Measurements from ENCODE around the gene RAB8A.
A peak's percentile ranks its signal among the peaks of the same experiment; 100 is the strongest.
"Not testable (repeated sequence)": the region's sequence is repeated elsewhere in the genome, so short reads cannot be mapped to it uniquely, and the experiment has no call there.

Gene RAB8A

GRCh38 chr19:16078759-16079707 lies 32.7 kb upstream of the RAB8A start:
- TF ChIP-seq, protein P1, sequence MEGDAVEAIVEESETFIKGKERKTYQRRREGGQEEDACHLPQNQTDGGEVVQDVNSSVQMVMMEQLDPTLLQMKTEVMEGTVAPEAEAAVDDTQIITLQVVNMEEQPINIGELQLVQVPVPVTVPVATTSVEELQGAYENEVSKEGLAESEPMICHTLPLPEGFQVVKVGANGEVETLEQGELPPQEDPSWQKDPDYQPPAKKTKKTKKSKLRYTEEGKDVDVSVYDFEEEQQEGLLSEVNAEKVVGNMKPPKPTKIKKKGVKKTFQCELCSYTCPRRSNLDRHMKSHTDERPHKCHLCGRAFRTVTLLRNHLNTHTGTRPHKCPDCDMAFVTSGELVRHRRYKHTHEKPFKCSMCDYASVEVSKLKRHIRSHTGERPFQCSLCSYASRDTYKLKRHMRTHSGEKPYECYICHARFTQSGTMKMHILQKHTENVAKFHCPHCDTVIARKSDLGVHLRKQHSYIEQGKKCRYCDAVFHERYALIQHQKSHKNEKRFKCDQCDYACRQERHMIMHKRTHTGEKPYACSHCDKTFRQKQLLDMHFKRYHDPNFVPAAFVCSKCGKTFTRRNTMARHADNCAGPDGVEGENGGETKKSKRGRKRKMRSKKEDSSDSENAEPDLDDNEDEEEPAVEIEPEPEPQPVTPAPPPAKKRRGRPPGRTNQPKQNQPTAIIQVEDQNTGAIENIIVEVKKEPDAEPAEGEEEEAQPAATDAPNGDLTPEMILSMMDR (IDR thresholded peaks at IDR 0.05; ENCODE audit: low read depth, low read length, missing control alignments): no peak
- H3K4me3 ChIP-seq (ENCODE audit: low read depth, low read length): peak overlapping the region; percentile 77
- DNase-seq (ENCODE audit: low read depth): peak; percentile 92

DNA sequence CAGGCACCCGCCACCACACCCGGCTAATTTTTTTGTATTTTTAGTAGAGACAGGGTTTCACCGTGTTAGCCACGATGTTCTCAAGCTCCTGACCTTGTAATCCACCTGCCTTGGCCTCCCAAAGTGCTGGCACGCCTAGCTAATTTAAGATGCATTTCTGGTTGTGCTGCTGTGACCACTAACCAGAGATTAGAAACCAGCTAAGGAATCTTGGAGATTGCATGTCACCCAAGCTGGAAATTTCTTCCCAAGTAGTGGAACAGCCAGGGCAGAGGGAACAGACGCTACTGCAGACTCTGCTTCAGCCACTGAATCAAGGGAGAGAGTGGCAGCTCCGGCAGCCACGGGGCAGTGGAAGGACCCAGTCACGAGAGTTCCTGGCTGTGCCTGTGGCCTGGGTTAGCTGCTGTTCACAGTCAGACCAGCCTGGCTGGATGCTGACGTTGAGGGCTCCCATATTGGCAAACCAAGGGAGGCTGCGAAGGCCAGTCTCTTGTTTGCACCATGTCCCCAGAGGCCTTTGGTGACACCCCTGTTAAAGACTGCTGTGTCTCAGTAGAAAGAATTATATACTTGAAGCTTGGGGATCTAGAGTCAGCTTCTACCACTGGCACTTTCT lies 27.5 kb upstream of the RAB8A start:
- H3K4me3 ChIP-seq (ENCODE audit: low read depth, low read length): no peak overlapping the region
- DNase-seq (ENCODE audit: low read depth): no peak
- TF ChIP-seq, protein P1 (IDR thresholded peaks at IDR 0.05; ENCODE audit: low read depth, low read length, missing control alignments): no peak

- no peak overlapping the region for H3K4me3 ChIP-seq (ENCODE audit: low read depth, low read length)
- DNase-seq (ENCODE audit: low read depth): no peak
- TF ChIP-seq, protein P1 (IDR thresholded peaks at IDR 0.05; ENCODE audit: low read depth, low read length, missing control alignments): no peak
Observed at GRCh38 chr19:16085115-16085514, 26.6 kb upstream of the RAB8A start.

- DNase-seq (ENCODE audit: low read depth); H3K4me3 ChIP-seq (ENCODE audit: low read depth, low read length): not testable (repeated sequence)
Observed at GRCh38 chr19:16087404-16087803, 24.3 kb upstream of the RAB8A start.

DNA sequence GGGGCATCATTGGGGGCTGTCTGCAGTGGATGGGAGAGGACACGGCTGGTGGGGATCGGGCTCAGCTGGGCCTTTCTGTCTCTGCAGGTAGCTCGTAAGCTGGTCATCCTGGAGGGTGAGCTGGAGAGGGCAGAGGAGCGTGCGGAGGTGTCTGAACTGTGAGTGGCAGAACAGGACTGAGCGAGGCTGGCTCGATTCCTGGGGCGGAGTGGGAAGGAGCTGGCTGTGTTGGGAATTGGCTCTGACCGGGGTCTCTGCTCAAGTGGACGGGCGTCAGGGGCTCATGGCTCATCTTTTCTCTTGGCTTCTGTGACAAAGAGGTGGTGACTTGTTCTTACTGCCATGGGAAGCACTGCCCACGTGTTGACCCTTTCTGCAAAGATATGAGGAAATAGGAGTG lies 23.7 kb upstream of the RAB8A start:
- TF ChIP-seq, protein P1 (IDR thresholded peaks at IDR 0.05; ENCODE audit: low read depth, low read length, missing control alignments): no peak
- H3K4me3 ChIP-seq (ENCODE audit: low read depth, low read length): no peak overlapping the region
- DNase-seq (ENCODE audit: low read depth): no peak

DNA sequence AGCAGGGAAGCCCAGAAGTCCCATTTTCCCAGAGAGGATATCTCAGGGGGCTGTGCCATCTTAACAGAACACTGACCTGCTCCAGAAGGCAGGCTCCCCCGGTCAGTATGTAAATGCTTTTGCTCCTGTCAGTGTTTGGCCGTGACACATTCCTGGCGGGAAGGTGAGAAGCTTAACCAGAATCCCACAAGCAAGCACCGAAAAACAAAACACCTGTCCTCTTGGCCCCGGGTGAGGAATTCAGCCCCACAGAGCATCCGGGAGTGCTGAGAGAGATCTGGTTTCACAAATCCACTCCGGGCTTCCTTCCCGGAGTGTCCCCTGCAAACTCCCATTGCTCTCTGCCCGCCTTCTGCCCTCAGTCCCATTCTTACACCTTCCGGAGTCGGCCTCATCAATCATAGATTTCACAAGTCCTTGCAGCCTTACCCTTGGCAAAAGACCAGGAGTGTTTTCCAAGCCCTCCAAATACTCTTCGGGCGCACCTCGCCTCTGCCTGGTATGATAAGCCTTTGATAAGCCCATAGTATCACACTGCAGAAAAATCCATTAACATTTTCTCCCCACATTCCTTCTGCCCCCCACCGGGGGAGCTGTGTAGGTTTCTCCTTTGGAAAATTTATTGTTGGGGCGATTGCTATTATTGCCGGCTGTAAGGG lies 23.2 kb upstream of the RAB8A start:
- TF ChIP-seq, protein P1 (IDR thresholded peaks at IDR 0.05; ENCODE audit: low read depth, low read length, missing control alignments): peak; percentile 27
- no peak overlapping the region for H3K4me3 ChIP-seq (ENCODE audit: low read depth, low read length)
- DNase-seq (ENCODE audit: low read depth): no peak
